MM.1S (cell line): ENCODE results near the gene SH3RF1.
A peak's percentile ranks its signal among the peaks of the same experiment; 100 is the strongest.

Source experiments
- DNase-seq: peaks from one replicate; pipeline ENCODE4 v3.0.0-alpha.2; 2015
- H2AFZ ChIP-seq: fragments of 300-600 bp; sonication (generic); 2 replicates; pipeline ENCODE4 v1.6.0; 2016; ENCODE audit warnings: antibody characterized with exemption, low read length
- H3F3A ChIP-seq: fragments of 300-600 bp; sonication (generic); 2 replicates; pipeline ENCODE4 v1.6.1; 2016; ENCODE audit warnings: mild to moderate bottlenecking, antibody characterized with exemption, low read length, moderate library complexity, mixed read lengths; ENCODE audit not compliant: insufficient read depth
- H3K27ac ChIP-seq: fragments of 300-600 bp; sonication (generic); 2 replicates; pipeline ENCODE4 v1.5.1; 2016; ENCODE audit warnings: mild to moderate bottlenecking, low read length
- H3K27me3 ChIP-seq: fragments of 300-600 bp; sonication (generic); replicated peaks from 2 replicates; pipeline ENCODE4 v1.6.0; 2016; ENCODE audit warnings: low read length; ENCODE audit not compliant: insufficient read depth
- H3K36me3 ChIP-seq: fragments of 300-600 bp; sonication (generic); replicated peaks from 2 replicates; pipeline ENCODE4 v1.6.1; 2016; ENCODE audit warnings: mild to moderate bottlenecking, low read length, mixed read lengths; ENCODE audit not compliant: insufficient read depth
- H3K4me1 ChIP-seq: fragments of 300-600 bp; sonication (generic); 2 replicates; pipeline ENCODE4 v1.6.1; 2016; ENCODE audit warnings: low read length, mixed read lengths
- H3K4me2 ChIP-seq: fragments of 300-600 bp; sonication (generic); 2 replicates; pipeline ENCODE4 v1.6.0; 2016; ENCODE audit warnings: low read depth, low read length
- H3K4me3 ChIP-seq: fragments of 300-600 bp; sonication (generic); 2 replicates; pipeline ENCODE4 v1.5.1; 2016; ENCODE audit warnings: low read length, mixed read lengths
- H3K79me2 ChIP-seq: fragments of 300-600 bp; sonication (generic); 2 replicates; pipeline ENCODE4 v1.6.1; 2016; ENCODE audit warnings: mixed run types, low read length, mixed read lengths
- H3K9ac ChIP-seq: fragments of 300-600 bp; sonication (generic); 2 replicates; pipeline ENCODE4 v1.6.1; 2016; ENCODE audit warnings: low read length, mixed read lengths
- H3K9me2 ChIP-seq: fragments of 300-600 bp; sonication (generic); replicated peaks from 2 replicates; pipeline ENCODE4 v1.6.1; 2016; ENCODE audit warnings: mild to moderate bottlenecking, low read length, mixed read lengths; ENCODE audit not compliant: insufficient read depth
- H3K9me3 ChIP-seq: fragments of 300-600 bp; sonication (generic); replicated peaks from 2 replicates; pipeline ENCODE4 v1.6.1; 2016; ENCODE audit warnings: mild to moderate bottlenecking, low read length, mixed read lengths; ENCODE audit not compliant: insufficient read depth
- H4K20me1 ChIP-seq: fragments of 300-600 bp; sonication (generic); 2 replicates; pipeline ENCODE4 v1.6.1; 2016; ENCODE audit warnings: mild to moderate bottlenecking, low read length, moderate library complexity, mixed read lengths; ENCODE audit not compliant: insufficient read depth
- EZH2 ChIP-seq: fragments of 300-600 bp; sonication (generic); optimal IDR thresholded peaks from 2 replicates; pipeline ENCODE3; 2017; ENCODE audit warnings: low read depth, mild to moderate bottlenecking, antibody characterized with exemption, low read length, mixed read lengths
- EZH2phosphoT487 ChIP-seq: fragments of 300-600 bp; sonication (generic); IDR thresholded peaks from 2 replicates; pipeline ENCODE4 v1.6.1; 2018; ENCODE audit warnings: antibody characterized with exemption, low read length
- TF ChIP-seq, protein P1 (sequence below): fragments of 300-600 bp; sonication (generic); IDR thresholded peaks from 2 replicates; pipeline ENCODE4 v1.5.1; 2016; ENCODE audit warnings: antibody characterized with exemption, low read length, mixed read lengths

Gene SH3RF1

DNA sequence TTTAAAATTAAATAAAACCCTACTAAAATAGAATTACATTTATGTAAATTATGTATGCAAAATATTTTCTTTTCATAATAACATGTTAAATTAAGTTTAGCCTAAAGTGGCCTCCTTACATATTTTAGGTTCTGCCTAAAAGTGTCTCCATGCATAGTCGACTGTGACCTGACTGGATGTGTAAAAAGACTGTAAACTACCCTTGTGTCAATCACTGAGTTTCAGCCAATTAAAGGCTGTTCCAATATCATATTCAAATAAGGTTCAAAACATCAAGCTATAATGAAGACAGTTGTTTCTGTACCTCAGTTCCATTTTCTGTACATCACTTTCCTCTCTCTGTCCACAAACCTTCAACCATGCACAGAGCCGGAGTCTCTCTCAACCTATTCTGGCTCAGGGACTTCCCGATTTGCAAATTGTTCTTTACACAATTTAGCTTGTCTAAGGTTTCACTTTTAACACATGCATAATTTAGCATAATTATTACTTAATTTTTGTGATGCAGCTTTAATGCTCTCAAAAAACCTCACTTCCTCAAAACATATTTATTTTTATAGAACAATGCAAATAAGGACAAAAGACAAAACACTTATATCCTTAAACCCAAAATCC, 60.1 kb downstream of the SH3RF1 start:
- no peak for TF ChIP-seq EZH2phosphoT487
- TF ChIP-seq, protein P1, sequence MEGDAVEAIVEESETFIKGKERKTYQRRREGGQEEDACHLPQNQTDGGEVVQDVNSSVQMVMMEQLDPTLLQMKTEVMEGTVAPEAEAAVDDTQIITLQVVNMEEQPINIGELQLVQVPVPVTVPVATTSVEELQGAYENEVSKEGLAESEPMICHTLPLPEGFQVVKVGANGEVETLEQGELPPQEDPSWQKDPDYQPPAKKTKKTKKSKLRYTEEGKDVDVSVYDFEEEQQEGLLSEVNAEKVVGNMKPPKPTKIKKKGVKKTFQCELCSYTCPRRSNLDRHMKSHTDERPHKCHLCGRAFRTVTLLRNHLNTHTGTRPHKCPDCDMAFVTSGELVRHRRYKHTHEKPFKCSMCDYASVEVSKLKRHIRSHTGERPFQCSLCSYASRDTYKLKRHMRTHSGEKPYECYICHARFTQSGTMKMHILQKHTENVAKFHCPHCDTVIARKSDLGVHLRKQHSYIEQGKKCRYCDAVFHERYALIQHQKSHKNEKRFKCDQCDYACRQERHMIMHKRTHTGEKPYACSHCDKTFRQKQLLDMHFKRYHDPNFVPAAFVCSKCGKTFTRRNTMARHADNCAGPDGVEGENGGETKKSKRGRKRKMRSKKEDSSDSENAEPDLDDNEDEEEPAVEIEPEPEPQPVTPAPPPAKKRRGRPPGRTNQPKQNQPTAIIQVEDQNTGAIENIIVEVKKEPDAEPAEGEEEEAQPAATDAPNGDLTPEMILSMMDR = no peak
- TF ChIP-seq EZH2 = no peak
- Histone ChIP-seq H3K79me2 (no peaks in the 10 kb centered on the region), H2AFZ (no peak overlapping the region), H3K36me3 (no peaks in the 10 kb centered on the region), H3K9me3 (no peaks in the 10 kb centered on the region), H3K4me3 (no peak overlapping the region), H3K9me2 (no peaks in the 10 kb centered on the region), H3K27me3 (no peaks in the 10 kb centered on the region), H3K27ac (no peak overlapping the region), H3F3A (no peaks in the 10 kb centered on the region), H3K4me1 (no peaks in the 10 kb centered on the region), H4K20me1 (no peaks in the 10 kb centered on the region), H3K4me2 (no peak overlapping the region), H3K9ac (no peak overlapping the region)
- DNase-seq = peak; percentile 21

DNA sequence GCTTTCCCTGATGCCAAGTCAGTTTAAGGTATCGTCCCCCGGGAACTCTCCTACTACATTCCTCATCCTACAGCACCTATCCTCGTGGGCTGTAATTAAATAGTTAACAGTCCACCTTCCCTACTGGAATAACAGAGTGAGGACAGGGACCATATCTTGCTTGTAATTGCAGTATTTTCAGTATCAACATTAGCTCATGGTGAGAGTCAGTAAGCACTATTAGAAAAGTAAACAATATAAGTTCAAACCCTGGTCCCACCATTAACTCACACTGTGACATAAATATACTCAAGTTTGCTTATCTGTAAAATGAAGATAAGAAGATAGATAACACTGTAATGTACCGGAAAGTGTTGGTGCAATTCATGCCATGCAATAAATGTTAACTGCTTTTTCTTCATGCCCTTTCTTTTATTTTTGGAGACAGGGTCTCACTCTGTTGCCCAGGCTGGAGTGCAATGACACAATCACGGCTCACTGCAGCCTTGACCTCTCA, 61.3 kb downstream of the SH3RF1 start:
- Histone ChIP-seq H3K4me2 (no peak overlapping the region), H2AFZ (no peak overlapping the region), H3K4me1 (no peaks in the 10 kb centered on the region), H3K9me2 (no peaks in the 10 kb centered on the region), H3K9ac (no peak overlapping the region), H3K27ac (no peak overlapping the region), H3F3A (no peaks in the 10 kb centered on the region), H3K36me3 (no peaks in the 10 kb centered on the region), H3K27me3 (no peaks in the 10 kb centered on the region), H3K9me3 (no peaks in the 10 kb centered on the region), H3K4me3 (no peak overlapping the region), H4K20me1 (no peaks in the 10 kb centered on the region), H3K79me2 (no peaks in the 10 kb centered on the region)
- no peak for DNase-seq
- TF ChIP-seq EZH2 (no peak), EZH2phosphoT487 (no peak)
- TF ChIP-seq, protein P1 = no peak

DNA sequence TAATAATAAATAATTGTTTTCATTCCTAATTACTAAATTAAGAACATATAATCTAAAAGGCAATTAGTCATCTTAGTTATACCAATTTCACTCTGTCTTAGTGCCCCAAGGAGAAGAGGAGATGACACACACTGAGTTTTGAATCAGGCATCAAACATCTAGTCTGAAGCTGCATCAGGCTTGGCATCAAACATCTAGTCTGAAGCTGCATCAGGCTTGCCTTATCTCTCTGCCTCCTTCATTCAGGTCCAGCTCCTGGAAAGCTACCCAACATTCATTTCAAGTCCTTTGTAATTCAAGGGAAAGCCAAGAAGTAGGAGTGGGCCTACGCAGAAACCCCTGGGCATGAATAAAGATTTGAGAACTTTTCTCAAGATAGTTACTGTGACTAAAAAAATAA, 62.2 kb downstream of the SH3RF1 start:
- Histone ChIP-seq H3K4me3 (no peak overlapping the region), H3F3A (no peaks in the 10 kb centered on the region), H3K4me2 (no peak overlapping the region), H3K9me2 (no peaks in the 10 kb centered on the region), H3K4me1 (no peaks in the 10 kb centered on the region), H3K9me3 (no peaks in the 10 kb centered on the region), H4K20me1 (no peaks in the 10 kb centered on the region), H3K27ac (no peak overlapping the region), H3K27me3 (no peaks in the 10 kb centered on the region), H3K79me2 (no peaks in the 10 kb centered on the region), H3K9ac (no peak overlapping the region), H3K36me3 (no peaks in the 10 kb centered on the region), H2AFZ (no peak overlapping the region)
- no peak for DNase-seq
- TF ChIP-seq, protein P1 = no peak
- no peak for TF ChIP-seq EZH2
- no peak for TF ChIP-seq EZH2phosphoT487
